Measurements from ENCODE around the gene ASB9. TPM values are rescaled to one million over a fixed set of nuclear protein-coding genes. Genes with fewer than 3 reads are reported as not detected.

Gene ASB9
- total and polyA plus RNA-seq, 4 donors, result 2.4 to 11.3 (median 2.9) TPM

DNA sequence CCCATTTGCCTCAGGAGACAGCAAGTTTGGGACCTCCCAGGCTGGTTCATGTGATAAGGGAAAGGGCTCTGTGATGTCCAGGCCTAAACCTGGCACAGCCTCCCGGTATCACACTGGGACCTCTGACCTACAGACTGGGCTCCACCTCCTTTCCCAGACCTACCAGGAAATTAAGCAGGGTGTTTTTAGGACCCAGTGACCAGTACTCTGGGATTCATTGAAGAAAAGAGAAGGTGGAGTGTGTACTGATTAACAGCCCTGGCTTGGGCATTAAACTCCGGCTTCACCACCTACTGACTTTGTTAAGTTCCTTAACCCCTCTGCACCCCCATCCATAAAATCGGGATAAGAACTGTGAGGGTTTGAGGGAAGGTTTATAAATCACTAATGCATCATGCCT, 28.6 kb downstream of the ASB9 start:
- H3K36me3 ChIP-seq (ENCODE audit: control insufficient read depth in 4 of 4, insufficient read depth in 3 of 4, low read depth in 1 of 4, low read length in 3 of 4), result peaks cover 0 to 4% (median 0%) of the 10 kb centered on the region in 4 donors
- H3K27me3 ChIP-seq (ENCODE audit: control insufficient read depth in 4 of 4, insufficient read depth in 4 of 4, low read length in 3 of 4), result no peaks in the 10 kb centered on the region
- no peak overlapping the region for H3K4me3 ChIP-seq (ENCODE audit: low read depth in 1 of 3, low read length in 3 of 3)
- H3K9ac ChIP-seq (ENCODE audit: low read depth in 1 of 2, low read length in 2 of 2), result no peak overlapping the region
- H3K27ac ChIP-seq (ENCODE audit: low read depth in 1 of 2, low read length in 2 of 2), result no peak overlapping the region
- no peak for TF ChIP-seq TAF1 (conservative IDR thresholded peaks at IDR 0.05)
- TF ChIP-seq RXRA (IDR thresholded peaks at IDR 0.05), result peak in 1 of 2 donors; percentile 9
- H3K9me3 ChIP-seq (ENCODE audit: control insufficient read depth in 4 of 4, low read length in 3 of 4), result no peaks in the 10 kb centered on the region
- 29% methylated on average over 3 of the region's 3 CpGs for WGBS
- DNase-seq (ENCODE audit: low spot score), result no peak
- no peaks in the 10 kb centered on the region for H3K4me1 ChIP-seq (ENCODE audit: control insufficient read depth in 4 of 4, insufficient read depth in 4 of 4, low read length in 3 of 4)

DNA sequence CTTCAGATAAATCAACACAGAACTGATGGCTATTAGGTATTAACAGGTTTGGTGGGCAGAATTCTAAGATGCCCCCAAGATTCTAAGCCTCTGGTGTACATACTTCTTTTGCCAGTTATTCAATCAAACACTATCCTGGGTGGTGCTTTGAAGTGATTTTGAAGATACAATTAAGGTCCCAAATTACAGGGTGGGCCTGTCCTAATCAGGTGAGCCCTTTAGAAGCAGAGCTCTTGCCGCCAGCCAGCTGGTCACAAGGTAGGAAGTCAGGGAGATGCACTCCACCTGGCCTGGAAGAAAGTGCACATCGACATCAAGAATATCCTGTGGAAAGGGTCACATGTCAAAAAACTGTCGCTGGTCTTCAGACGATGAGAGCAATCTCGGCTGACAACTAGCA, 29.5 kb downstream of the ASB9 start:
- H3K27me3 ChIP-seq (ENCODE audit: control insufficient read depth in 4 of 4, insufficient read depth in 4 of 4, low read length in 3 of 4), result no peaks in the 10 kb centered on the region
- 100% methylated on average over 5 of the region's 5 CpGs for WGBS
- TF ChIP-seq, protein P1, sequence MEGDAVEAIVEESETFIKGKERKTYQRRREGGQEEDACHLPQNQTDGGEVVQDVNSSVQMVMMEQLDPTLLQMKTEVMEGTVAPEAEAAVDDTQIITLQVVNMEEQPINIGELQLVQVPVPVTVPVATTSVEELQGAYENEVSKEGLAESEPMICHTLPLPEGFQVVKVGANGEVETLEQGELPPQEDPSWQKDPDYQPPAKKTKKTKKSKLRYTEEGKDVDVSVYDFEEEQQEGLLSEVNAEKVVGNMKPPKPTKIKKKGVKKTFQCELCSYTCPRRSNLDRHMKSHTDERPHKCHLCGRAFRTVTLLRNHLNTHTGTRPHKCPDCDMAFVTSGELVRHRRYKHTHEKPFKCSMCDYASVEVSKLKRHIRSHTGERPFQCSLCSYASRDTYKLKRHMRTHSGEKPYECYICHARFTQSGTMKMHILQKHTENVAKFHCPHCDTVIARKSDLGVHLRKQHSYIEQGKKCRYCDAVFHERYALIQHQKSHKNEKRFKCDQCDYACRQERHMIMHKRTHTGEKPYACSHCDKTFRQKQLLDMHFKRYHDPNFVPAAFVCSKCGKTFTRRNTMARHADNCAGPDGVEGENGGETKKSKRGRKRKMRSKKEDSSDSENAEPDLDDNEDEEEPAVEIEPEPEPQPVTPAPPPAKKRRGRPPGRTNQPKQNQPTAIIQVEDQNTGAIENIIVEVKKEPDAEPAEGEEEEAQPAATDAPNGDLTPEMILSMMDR (IDR thresholded peaks at IDR 0.05; ENCODE audit: low read depth, low read length, missing input control), result no peak
- TF ChIP-seq YY1 (IDR thresholded peaks at IDR 0.05) (no peak), NR2F2 (IDR thresholded peaks at IDR 0.05) (no peak), GABPA (IDR thresholded peaks at IDR 0.05 in 1 of 2, conservative IDR thresholded peaks at IDR 0.05 in 1 of 2) (no peak)
- TF ChIP-seq, protein P2, sequence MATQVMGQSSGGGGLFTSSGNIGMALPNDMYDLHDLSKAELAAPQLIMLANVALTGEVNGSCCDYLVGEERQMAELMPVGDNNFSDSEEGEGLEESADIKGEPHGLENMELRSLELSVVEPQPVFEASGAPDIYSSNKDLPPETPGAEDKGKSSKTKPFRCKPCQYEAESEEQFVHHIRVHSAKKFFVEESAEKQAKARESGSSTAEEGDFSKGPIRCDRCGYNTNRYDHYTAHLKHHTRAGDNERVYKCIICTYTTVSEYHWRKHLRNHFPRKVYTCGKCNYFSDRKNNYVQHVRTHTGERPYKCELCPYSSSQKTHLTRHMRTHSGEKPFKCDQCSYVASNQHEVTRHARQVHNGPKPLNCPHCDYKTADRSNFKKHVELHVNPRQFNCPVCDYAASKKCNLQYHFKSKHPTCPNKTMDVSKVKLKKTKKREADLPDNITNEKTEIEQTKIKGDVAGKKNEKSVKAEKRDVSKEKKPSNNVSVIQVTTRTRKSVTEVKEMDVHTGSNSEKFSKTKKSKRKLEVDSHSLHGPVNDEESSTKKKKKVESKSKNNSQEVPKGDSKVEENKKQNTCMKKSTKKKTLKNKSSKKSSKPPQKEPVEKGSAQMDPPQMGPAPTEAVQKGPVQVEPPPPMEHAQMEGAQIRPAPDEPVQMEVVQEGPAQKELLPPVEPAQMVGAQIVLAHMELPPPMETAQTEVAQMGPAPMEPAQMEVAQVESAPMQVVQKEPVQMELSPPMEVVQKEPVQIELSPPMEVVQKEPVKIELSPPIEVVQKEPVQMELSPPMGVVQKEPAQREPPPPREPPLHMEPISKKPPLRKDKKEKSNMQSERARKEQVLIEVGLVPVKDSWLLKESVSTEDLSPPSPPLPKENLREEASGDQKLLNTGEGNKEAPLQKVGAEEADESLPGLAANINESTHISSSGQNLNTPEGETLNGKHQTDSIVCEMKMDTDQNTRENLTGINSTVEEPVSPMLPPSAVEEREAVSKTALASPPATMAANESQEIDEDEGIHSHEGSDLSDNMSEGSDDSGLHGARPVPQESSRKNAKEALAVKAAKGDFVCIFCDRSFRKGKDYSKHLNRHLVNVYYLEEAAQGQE (IDR thresholded peaks at IDR 0.05), result no peak
- TF ChIP-seq, protein P3, sequence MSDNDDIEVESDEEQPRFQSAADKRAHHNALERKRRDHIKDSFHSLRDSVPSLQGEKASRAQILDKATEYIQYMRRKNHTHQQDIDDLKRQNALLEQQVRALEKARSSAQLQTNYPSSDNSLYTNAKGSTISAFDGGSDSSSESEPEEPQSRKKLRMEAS (IDR thresholded peaks at IDR 0.05), result no peak
- H3K9me3 ChIP-seq (ENCODE audit: control insufficient read depth in 4 of 4, low read length in 3 of 4), result no peaks in the 10 kb centered on the region
- H3K4me1 ChIP-seq (ENCODE audit: control insufficient read depth in 4 of 4, insufficient read depth in 4 of 4, low read length in 3 of 4), result no peaks in the 10 kb centered on the region
- no peak overlapping the region for H3K4me3 ChIP-seq (ENCODE audit: low read depth in 1 of 3, low read length in 3 of 3)
- no peak overlapping the region for H3K27ac ChIP-seq (ENCODE audit: low read depth in 1 of 2, low read length in 2 of 2)
- H3K36me3 ChIP-seq (ENCODE audit: control insufficient read depth in 4 of 4, insufficient read depth in 3 of 4, low read depth in 1 of 4, low read length in 3 of 4), result peaks cover 0 to 4% (median 0%) of the 10 kb centered on the region in 4 donors
- no peak for DNase-seq (ENCODE audit: low spot score)
- no peak overlapping the region for H3K9ac ChIP-seq (ENCODE audit: low read depth in 1 of 2, low read length in 2 of 2)

DNA sequence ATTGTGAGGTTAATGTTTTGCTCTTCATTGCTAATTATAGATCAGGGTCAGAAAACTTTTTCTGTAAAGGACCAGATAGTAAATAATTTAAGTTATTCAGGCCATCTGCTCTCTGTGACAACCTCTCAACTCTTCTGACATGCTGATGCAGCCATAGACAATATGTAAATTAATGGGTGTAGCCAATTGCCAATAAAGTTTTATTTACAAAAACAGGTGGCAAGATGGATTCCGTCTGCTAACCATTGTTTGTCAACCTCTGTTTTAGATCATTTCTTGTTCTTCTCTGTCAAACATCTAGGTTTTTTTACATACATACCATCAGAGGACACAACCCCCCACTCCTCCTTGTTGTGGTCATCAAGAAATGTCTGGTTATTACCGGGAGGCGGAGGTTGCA, 33.7 kb downstream of the ASB9 start:
- WGBS, result 98% methylated on average over 3 of the region's 3 CpGs
- TF ChIP-seq, protein P4, sequence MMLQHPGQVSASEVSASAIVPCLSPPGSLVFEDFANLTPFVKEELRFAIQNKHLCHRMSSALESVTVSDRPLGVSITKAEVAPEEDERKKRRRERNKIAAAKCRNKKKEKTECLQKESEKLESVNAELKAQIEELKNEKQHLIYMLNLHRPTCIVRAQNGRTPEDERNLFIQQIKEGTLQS (IDR thresholded peaks at IDR 0.05), result no peak
- TF ChIP-seq FOXA2 (IDR thresholded peaks at IDR 0.05) (no peak), RAD21 (IDR thresholded peaks at IDR 0.05) (no peak), NR2F2 (IDR thresholded peaks at IDR 0.05) (no peak), HNF4A (conservative IDR thresholded peaks at IDR 0.05) (no peak), SP1 (IDR thresholded peaks at IDR 0.05) (no peak), TAF1 (conservative IDR thresholded peaks at IDR 0.05) (no peak), YY1 (IDR thresholded peaks at IDR 0.05) (no peak), JUND (IDR thresholded peaks at IDR 0.05) (no peak), GABPA (IDR thresholded peaks at IDR 0.05 in 1 of 2, conservative IDR thresholded peaks at IDR 0.05 in 1 of 2) (no peak), EGR1 (IDR thresholded peaks at IDR 0.05; ENCODE audit: low read depth in 2 of 2) (no peak)
- TF ChIP-seq, protein P2 (IDR thresholded peaks at IDR 0.05), result no peak
- TF ChIP-seq, protein P3 (IDR thresholded peaks at IDR 0.05), result no peak
- Histone ChIP-seq H3K9me3 (ENCODE audit: control insufficient read depth in 4 of 4, low read length in 3 of 4) (no peaks in the 10 kb centered on the region), H3K4me1 (ENCODE audit: control insufficient read depth in 4 of 4, insufficient read depth in 4 of 4, low read length in 3 of 4) (no peaks in the 10 kb centered on the region), H3K4me3 (ENCODE audit: low read depth in 1 of 3, low read length in 3 of 3) (no peak overlapping the region), H3K27ac (ENCODE audit: low read depth in 1 of 2, low read length in 2 of 2) (no peak overlapping the region), H3K36me3 (ENCODE audit: control insufficient read depth in 4 of 4, insufficient read depth in 3 of 4, low read depth in 1 of 4, low read length in 3 of 4) (peaks cover 0 to 3% (median 0%) of the 10 kb centered on the region in 4 donors), H3K27me3 (ENCODE audit: control insufficient read depth in 4 of 4, insufficient read depth in 4 of 4, low read length in 3 of 4) (peaks cover 0 to 4% (median 0%) of the 10 kb centered on the region in 4 donors), H3K9ac (ENCODE audit: low read depth in 1 of 2, low read length in 2 of 2) (no peak overlapping the region)
- DNase-seq (ENCODE audit: low spot score), result no peak
